Bone marrow (tissue), 2 donors: ENCODE data around the gene NAALAD2.
"Not testable (repeated sequence)": the region's sequence is repeated elsewhere in the genome, so short reads cannot be mapped to it uniquely, and the experiment has no call there.

Source experiments
- DNase-seq, 2 donors: peaks; one replicate each; lab custom pipeline; 2025; lab: John Stamatoyannopoulos, UW

The NAALAD2 gene

DNA sequence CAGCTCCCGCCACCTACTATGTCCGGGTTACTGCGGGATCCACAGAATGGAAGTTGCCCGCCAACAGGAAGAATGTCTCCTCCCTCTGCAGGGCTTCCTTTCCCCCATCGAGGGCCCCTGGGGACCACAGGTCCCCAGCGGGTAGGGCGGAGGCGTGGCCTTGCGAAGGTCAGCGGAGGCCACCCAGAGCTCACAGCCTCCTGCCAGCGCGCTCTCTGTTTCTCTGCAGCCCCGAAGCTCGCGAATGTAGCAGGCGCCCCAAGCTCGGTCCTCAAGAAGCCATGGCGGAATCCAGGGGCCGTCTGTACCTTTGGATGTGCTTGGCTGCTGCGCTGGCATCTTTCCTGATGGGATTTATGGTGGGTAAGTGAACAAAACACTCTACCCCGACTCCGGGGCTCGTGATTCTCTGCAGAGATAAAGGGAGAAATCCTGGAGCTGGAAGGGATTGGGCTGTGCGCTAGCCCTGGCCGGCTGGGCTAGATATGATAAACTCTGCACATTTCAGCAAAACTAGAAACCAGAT is at the start of gene NAALAD2:
TSS of gene NAALAD2 (plus strand) at position 186 of the 526 bp plus-strand sequence. CDS start at position 282, 96 bp downstream.
- DNase-seq, result no peak

DNA sequence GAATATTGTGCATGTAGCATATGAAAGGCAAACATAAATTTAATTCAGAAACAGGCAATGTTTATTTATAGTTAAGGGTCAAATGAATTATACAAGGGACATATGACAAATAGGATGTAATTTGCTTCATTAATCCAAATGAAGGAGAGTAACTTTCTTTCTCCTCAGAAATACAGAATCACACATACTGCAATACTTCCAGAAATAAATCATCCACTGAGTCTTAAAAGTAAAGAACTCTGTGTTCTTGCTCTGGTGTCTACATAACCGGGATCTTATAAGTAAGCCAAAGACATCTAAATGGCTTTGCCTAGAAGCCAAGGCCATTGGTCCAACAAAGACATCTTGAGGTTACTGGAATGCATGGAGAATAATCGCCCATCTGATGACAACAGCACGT is 48.8 kb upstream of the NAALAD2 start, which contains the start of gene UBTFL1:
TSS of gene UBTFL1 (plus strand) at position 301 of the 400 bp plus-strand sequence. CDS start at position 301, 0 bp downstream.
- not testable (repeated sequence) for DNase-seq

DNA sequence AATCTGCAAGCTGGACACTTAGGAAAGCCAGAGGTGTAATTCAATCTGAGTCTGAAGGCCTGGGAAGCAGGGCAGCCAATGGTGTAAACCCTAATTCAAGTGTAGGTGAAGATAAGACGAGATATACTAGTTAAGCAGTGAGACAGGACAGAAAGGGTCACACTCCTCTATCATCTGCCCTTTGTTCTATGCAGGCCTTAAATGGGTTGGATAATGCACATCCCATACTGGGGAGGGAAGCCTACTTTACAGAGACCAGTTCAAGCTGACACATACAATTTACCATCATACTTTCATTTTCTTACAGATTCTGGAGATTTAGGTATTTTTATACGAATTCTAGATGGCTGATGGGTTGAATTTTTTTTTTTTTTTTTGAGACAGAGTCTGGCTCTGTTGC is 45.7 kb upstream of the NAALAD2 start:
- not testable (repeated sequence) for DNase-seq

- DNase-seq, result not testable (repeated sequence)
Measured at GRCh38 chr11:90095230-90095924, 39.1 kb upstream of the NAALAD2 start.

- not testable (repeated sequence) for DNase-seq
Measured at GRCh38 chr11:90098261-90098660, 36.2 kb upstream of the NAALAD2 start.

DNA sequence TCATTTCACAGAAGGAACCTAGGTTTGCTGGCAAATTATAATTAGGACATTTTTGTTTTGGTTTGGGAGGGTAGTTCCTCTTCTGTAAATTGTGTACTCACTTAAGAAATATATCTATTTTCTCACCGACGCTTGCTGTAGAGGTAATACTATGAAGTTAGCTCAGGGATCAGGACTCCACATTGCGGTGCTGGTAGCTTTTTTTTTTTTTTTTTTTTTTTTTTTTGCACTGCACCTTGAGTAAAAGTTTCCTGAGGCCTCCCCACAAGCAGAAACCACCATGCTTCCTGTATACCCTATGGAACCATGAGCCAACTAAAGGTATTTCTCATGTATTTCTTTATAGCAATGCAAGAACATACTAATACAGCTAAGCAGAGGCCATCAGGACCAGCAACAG is 34.0 kb upstream of the NAALAD2 start:
- no peak for DNase-seq

DNA sequence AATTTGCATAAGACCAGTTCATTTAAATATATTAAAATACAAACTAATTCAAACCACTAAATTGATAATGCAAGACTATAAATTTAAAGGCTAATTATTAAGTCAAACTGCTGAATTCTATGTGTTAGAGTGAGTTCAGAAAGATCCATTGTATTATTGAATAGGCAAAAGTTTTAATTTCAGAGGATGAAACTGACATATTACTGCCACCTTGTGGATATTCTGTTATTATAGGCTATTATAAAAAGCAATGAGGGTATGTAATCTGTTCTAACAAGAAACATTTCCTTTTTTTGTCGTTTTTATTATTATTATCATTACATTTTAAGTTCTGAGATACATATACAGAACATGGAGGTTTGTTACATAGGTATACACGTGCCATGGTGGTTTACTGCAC is 20.9 kb upstream of the NAALAD2 start:
- no peak for DNase-seq

DNA sequence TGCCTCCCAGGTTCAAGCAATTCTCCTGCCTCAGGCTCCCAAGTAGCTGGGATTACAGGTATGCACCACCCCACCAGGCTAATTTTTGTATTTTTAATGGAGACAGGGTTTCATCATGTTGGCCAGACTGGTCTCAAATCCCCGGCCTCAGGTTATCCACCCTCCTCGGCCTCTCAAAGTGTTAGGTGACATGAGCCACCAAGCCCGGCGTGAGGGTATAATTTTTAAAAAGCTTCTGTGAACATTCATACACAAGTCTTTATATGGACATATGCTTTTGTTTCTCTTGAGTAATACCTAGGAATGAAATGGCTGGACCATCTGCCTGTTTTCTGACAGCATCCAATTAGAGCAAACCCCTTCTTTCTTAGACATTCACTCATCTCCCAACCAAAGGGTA is 14.3 kb upstream of the NAALAD2 start:
- no peak for DNase-seq

- DNase-seq, result no peak
Measured at GRCh38 chr11:90124371-90124770, 10.1 kb upstream of the NAALAD2 start.

- DNase-seq, result no peak
Measured at GRCh38 chr11:90124946-90125345, 9.5 kb upstream of the NAALAD2 start.

DNA sequence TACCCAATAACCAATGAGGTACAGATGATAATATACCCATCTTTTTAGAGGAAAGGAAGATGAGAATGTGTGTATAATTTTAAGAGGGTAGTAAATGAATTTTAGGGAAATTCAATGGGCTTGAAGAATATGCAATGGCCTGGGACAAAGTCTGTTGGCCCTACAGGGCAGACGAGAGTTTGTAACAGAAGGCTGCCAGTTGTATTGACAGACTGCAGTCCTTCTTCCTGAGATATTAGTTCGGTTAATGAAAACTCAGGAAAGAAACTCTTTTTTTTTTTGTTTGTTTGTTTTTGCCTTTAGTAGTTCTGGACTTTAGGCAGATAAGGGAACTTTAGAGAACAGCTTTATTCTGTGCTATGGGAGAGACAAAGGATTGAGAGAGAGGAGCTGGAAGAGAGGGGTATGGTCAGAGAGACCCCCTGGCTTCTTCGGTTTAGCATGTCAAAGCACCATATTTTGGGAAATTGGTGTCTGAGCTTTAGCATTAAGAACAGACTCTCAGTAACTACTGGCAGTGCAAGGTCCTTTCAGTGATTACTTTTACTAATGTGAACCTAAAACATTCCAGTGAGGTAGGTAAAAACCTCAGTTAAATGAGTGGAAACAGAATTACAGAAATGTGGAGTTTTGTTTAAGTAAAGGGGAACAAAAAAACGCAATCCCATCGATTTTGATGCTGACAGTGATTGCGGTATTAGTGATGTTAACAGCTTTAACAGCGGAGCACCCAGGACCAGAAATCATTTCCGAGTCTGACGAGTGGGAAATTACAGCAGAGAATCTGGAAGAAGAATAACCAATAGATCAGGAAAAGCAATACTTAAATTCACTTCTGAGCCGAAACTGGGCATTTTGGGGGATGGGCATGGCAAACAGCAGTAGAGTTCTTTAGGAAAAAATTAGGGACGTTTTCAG is 644 bp upstream of the NAALAD2 start:
- DNase-seq, result no peak

DNA sequence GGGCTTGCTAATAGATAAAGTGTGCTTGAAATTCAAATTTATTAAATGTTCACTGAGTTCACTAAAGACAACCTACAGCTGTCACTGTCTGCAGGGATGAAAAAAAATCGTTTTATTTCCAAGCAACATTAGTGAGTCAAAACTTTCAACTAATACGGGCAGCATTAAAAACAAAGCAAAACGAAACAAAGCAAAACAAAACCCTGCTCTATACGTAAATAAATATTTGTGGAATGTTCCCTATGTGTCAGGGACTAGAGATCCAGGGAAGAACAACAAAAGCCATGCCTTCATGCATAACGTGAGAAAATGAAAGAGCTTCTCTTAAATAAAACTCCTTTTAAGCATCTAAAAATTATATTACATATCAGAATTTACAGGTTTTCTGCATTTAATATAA is 553 bp downstream of the NAALAD2 start:
- DNase-seq, result no peak

GRCh38 chr11:90148900-90149299 is 14.4 kb downstream of the NAALAD2 start:
- DNase-seq, result no peak

GRCh38 chr11:90166982-90167573 is 32.6 kb downstream of the NAALAD2 start:
- not testable (repeated sequence) for DNase-seq

DNA sequence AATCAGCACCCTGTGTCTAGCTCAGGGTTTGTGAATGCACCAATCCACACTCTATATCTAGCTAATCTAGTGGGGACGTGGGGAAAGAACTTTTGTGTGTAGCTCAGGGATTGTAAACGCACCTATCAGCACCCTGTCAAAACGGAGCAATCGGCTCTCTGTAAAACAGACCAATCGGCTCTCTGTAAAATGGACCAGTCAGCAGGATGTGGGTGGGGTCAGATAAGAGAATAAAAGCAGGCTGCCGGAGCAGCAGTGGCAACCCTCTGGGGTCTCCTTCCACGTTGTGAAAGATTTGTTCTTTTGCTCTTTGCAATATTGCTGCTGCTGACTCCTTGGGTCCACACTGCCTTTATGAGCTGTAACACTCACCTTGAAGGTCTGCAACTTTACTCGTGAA is 33.2 kb downstream of the NAALAD2 start:
- not testable (repeated sequence) for DNase-seq

GRCh38 chr11:90168571-90168970 is 34.1 kb downstream of the NAALAD2 start:
- no peak for DNase-seq

DNA sequence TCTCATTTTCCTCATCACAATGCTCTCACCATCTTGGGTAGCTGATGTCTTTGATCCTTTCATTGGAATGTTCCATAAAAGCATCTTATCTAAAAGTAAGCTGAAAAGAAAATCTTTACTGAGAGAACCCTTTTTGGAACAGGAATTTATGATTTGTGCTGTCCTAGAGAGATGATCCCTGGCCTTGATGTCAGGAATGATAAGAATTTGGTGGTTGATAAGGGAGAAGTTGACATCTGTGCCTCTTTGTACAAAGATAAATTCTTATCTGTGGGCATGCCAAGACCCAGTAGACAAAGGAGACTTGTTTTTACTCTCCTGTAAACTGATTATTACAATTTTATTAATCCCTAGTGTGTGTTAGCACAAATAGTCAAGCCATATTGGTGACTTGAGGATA is 36.9 kb downstream of the NAALAD2 start:
- DNase-seq, result no peak

- no peak for DNase-seq
Measured at GRCh38 chr11:90176069-90176468, 41.6 kb downstream of the NAALAD2 start.

DNA sequence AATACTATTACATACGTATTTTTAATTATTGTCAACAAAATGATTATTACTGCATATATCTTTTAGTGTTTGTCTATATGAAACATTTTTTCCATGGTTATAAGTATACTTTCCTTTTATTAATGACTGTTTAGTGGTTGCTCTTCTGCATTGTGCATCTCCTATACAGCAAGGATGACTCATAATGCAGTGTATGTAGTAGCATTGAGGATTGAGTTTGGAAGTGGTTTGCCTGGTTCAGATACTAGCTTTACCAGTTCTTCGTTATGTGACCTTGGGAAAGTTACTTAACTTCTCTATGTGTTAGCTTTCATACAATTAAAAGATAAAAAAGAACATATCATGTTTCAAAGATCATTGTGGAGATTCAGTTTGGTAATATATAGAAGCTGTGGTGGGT is 44.3 kb downstream of the NAALAD2 start:
- no peak for DNase-seq

GRCh38 chr11:90179923-90180322 is 45.5 kb downstream of the NAALAD2 start:
- DNase-seq, result no peak

DNA sequence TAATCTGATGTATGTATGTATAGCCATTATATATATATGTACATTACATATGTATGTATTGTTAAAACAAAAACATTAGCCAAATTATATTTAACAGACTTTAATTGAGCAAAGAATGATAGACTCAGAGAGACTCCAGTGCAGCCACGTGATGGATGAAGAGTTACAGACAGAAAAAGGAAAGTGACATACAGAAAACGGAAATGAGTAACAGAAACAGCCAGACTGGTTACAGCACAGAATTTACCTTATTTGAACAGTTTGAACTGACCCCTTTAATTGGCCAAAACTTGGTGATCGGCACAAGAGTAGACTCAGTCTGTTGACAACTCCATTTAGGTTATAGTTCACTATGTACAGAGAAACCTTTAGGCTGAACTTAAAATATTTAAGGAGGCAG is 53.4 kb downstream of the NAALAD2 start:
- DNase-seq, result no peak

DNA sequence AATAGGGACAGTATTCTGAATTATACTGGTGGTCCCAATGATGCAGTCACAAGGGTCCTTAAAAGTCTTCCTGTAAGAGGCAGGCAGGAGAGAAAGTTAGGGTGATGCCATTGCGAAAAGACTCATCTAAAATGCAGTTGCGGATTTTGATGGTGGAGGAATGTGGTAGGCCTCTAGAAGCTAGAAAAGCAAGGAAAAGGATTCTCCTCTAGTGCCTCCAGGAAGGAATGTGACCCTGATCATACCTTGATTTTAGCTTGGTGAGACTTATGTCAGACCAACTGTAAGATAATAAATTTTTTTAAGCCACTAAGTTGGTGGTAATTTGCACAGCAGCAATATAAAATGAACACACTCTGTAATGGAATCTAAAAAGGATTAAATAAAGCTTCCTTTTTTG is 54.5 kb downstream of the NAALAD2 start:
- DNase-seq, result no peak
